Calu3 (cell line): ENCODE measurements around the gene CACNA2D4. TPM values are rescaled to one million over a fixed set of nuclear protein-coding genes. Genes with fewer than 3 reads are reported as not detected.

Experiments used
- BruUV-seq: library from RNA; stranded (reverse); fragments of 400-500 nt; replicated peaks from 2 replicates; lab custom pipeline; 2021; lab: Mats Ljungman, UMichigan
- CTCF ChIA-PET: fragments of 300-600 bp; sonication (Branson Sonifier 250); formaldehyde crosslinking; loops from one replicate; lab custom pipeline; 2022; ENCODE audit warnings: antibody characterized with exemption; lab: Charles Lee
- DNase-seq: peaks from one replicate; pipeline ENCODE4 v3.0.0; 2022
- H3K27ac Mint-ChIP-seq: one replicate; pipeline ENCODE4 v1.8.0; 2022; ENCODE audit warnings: mixed read lengths; ENCODE audit not compliant: unreplicated experiment
- H3K27me3 Mint-ChIP-seq: one replicate; pipeline ENCODE4 v1.8.0; 2022; ENCODE audit warnings: mixed read lengths; ENCODE audit not compliant: unreplicated experiment
- H3K36me3 Mint-ChIP-seq: one replicate; pipeline ENCODE4 v1.8.0; 2022; ENCODE audit warnings: mild to moderate bottlenecking, moderate library complexity, mixed read lengths; ENCODE audit not compliant: insufficient read depth, unreplicated experiment
- H3K4me1 Mint-ChIP-seq: one replicate; pipeline ENCODE4 v1.8.0; 2022; ENCODE audit warnings: mild to moderate bottlenecking, low read depth, mixed read lengths; ENCODE audit not compliant: unreplicated experiment
- H3K4me3 Mint-ChIP-seq: one replicate; pipeline ENCODE4 v1.8.0; 2022; ENCODE audit warnings: mild to moderate bottlenecking, low read depth, moderate library complexity, mixed read lengths; ENCODE audit not compliant: unreplicated experiment
- H3K9me3 Mint-ChIP-seq: one replicate; pipeline ENCODE4 v1.8.0; 2022; ENCODE audit warnings: low read depth, mixed read lengths; ENCODE audit not compliant: unreplicated experiment
- intact Hi-C: fragments of 100-400 bp; cut with micrococcal nuclease; formaldehyde crosslinking; loops from one replicate; pipeline ENCODE4 v1.10.0; 2022; ENCODE audit not compliant: unreplicated experiment
- total RNA-seq: library from RNA; stranded (reverse); gene quantifications from 2 replicates; pipeline ENCODE4 v1.2.3, GENCODE V29; 2022
- TF ChIP-seq, protein P1 (sequence below): fragments of 200-600 bp; IDR thresholded peaks from one replicate; pipeline ENCODE4 v1.8.0; 2022; ENCODE audit warnings: antibody characterized with exemption; ENCODE audit not compliant: unreplicated experiment

The CACNA2D4 gene
- total RNA-seq, 1 experiment from 2014 or later = 0.80 TPM

GRCh38 chr12:1830981-1831963, 87.2 kb downstream of the CACNA2D4 start:
- H3K27ac Mint-ChIP-seq = no peak overlapping the region

GRCh38 chr12:1830401-1830845, 88.0 kb downstream of the CACNA2D4 start:
- Mint-ChIP-seq H3K4me3 (no peak overlapping the region), H3K9me3 (no peaks in the 10 kb centered on the region), H3K36me3 (no peaks in the 10 kb centered on the region), H3K27me3 (peaks cover 98% of the 10 kb centered on the region), H3K4me1 (peaks cover 10% of the 10 kb centered on the region), H3K27ac (no peak overlapping the region)
- DNase-seq = no peak
- TF ChIP-seq, protein P1, sequence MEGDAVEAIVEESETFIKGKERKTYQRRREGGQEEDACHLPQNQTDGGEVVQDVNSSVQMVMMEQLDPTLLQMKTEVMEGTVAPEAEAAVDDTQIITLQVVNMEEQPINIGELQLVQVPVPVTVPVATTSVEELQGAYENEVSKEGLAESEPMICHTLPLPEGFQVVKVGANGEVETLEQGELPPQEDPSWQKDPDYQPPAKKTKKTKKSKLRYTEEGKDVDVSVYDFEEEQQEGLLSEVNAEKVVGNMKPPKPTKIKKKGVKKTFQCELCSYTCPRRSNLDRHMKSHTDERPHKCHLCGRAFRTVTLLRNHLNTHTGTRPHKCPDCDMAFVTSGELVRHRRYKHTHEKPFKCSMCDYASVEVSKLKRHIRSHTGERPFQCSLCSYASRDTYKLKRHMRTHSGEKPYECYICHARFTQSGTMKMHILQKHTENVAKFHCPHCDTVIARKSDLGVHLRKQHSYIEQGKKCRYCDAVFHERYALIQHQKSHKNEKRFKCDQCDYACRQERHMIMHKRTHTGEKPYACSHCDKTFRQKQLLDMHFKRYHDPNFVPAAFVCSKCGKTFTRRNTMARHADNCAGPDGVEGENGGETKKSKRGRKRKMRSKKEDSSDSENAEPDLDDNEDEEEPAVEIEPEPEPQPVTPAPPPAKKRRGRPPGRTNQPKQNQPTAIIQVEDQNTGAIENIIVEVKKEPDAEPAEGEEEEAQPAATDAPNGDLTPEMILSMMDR = no peak
- intact Hi-C loops = no loop called here
- CTCF ChIA-PET = interaction anchor here (0.7 to 1.0 kb wide), 2 partner anchors 8 to 109 kb away, joined by 4 to 6 read pairs; no protein-coding TSS in a partner anchor
- no TSS peak for BruUV-seq

More at GRCh38 chr12:1830981-1831963, 87.2 kb downstream of the CACNA2D4 start:
- Mint-ChIP-seq H3K36me3 (no peaks in the 10 kb centered on the region), H3K4me1 (peaks cover 10% of the 10 kb centered on the region), H3K4me3 (no peak overlapping the region), H3K9me3 (no peaks in the 10 kb centered on the region), H3K27me3 (peaks cover 98% of the 10 kb centered on the region)
- intact Hi-C loops = no loop called here
- TF ChIP-seq, protein P1 = no peak
- BruUV-seq = no TSS peak
- CTCF ChIA-PET = interaction anchor here (0.7 to 1.0 kb wide), 2 partner anchors 9 to 109 kb away, joined by 4 to 6 read pairs; no protein-coding TSS in a partner anchor
- DNase-seq = peak; percentile 87

DNA sequence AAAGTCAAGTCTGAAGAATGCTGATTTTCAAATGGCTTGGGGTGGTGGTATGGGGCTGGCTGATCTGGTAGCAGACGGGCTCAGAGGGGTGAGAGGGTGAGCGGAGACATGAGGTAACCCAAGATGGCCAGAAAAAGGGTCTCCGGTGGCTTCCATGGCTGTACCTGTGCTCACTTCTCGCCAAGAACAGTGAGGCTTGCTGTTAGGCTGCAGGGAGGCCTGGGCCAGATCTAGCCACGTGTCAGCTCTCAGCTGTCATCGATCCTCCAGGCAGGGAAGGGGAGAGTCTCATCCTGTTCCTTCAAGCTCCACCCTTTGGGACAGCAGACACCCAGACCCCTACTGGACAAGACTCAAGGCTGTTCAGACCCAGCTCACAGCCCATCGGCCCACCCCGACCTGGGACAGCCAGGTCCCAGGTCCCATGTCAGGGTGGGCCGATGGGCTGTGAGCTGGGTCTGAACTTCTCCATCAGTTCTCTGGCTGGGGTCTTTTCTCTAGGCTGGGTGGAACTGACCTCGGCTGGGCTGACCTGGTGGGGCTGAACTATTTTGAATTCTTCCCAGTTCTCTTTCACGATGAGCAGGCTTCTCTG, 89.0 kb downstream of the CACNA2D4 start:
- TF ChIP-seq, protein P1 = no peak
- H3K4me3 Mint-ChIP-seq = no peak overlapping the region
- peaks cover 10% of the 10 kb centered on the region for H3K4me1 Mint-ChIP-seq
- no peaks in the 10 kb centered on the region for H3K9me3 Mint-ChIP-seq
- H3K27ac Mint-ChIP-seq = no peak overlapping the region
- DNase-seq = no peak
- H3K27me3 Mint-ChIP-seq = peaks cover 98% of the 10 kb centered on the region
- no peaks in the 10 kb centered on the region for H3K36me3 Mint-ChIP-seq
- intact Hi-C loops = no loop called here
- no TSS peak for BruUV-seq
- CTCF ChIA-PET = no interaction called here

DNA sequence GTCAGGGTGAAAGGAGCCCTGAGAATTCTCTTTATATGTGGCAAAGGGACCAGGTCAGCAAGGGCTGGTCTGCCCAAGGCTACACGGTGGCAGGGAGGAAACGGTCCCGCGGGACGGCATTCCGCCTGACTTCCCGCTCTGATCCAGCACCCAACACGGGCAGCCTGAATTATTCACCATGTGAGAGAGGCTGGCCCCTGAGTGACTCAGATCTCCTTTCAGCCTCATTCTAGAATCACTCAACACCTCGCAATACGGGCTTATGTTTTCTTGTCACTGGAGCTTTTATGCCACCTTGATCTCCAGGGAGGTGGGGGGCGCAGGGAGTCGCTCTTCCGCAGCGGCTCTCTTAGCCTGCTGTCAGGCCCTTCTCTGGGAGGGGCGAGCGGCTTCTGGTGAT, 89.6 kb downstream of the CACNA2D4 start:
- intact Hi-C loops = no loop called here
- no peak overlapping the region for H3K4me3 Mint-ChIP-seq
- H3K27ac Mint-ChIP-seq = no peak overlapping the region
- peaks cover 10% of the 10 kb centered on the region for H3K4me1 Mint-ChIP-seq
- no TSS peak for BruUV-seq
- H3K9me3 Mint-ChIP-seq = no peaks in the 10 kb centered on the region
- TF ChIP-seq, protein P1 = no peak
- CTCF ChIA-PET = interaction anchor here (0.6 kb wide), 1 partner anchor 16 kb away, joined by 6 read pairs; no protein-coding TSS in a partner anchor
- H3K27me3 Mint-ChIP-seq = peaks cover 98% of the 10 kb centered on the region
- no peak for DNase-seq
- H3K36me3 Mint-ChIP-seq = no peaks in the 10 kb centered on the region
